ENCODE measurements around the gene RIMS1. TPM values are rescaled to one million over a fixed set of nuclear protein-coding genes. Genes with fewer than 3 reads are reported as not detected.

RIMS1 gene
- total and polyA plus RNA-seq, 9 of the 15 experiments (the other 6 are each of a cell fraction or from before 2014, with no cell fraction given), result not detected

DNA sequence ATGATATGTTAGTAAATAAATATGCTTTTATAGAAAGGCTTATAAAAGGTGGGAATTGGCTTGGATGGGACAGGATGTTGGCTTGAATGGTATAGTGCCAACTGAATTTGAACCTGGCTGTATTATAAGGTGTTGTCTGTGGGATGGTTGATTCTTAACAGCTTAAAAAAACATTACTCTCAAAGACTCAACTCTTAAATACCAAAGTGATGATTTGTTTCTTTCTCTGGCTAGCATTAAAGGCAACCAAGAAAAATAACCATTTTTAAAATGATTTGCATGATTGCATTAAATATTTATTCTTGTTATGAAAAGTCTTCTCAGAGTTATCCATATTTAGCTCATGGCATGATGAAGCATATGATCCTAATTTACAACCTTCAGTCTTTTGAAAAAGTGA is 216.2 kb downstream of the RIMS1 start:
- Histone ChIP-seq H3K4me1 (replicated peaks in 1 of 2; ENCODE audit: control insufficient read depth in 2 of 2, insufficient read depth in 2 of 2, low read length in 2 of 2) (no peaks in the 10 kb centered on the region), H3K9me3 (replicated peaks; ENCODE audit: control insufficient read depth, insufficient read depth, low read depth, low read length) (no peaks in the 10 kb centered on the region), H3K9me1 (ENCODE audit: control insufficient read depth, insufficient read depth, low read length) (no peaks in the 10 kb centered on the region), H4K20me1 (replicated peaks; ENCODE audit: control insufficient read depth, insufficient read depth, low read length) (no peaks in the 10 kb centered on the region), H3K4me2 (ENCODE audit: insufficient read depth, low read length) (no peak overlapping the region), H3K9ac (ENCODE audit: insufficient read depth in 1 of 2, low read depth in 2 of 2, low read length in 2 of 2) (no peak overlapping the region), H2AFZ (ENCODE audit: low read depth, low read length) (no peak overlapping the region), H3K27ac (ENCODE audit: extremely low read depth, low read depth, low read length) (no peak overlapping the region), H3K79me2 (ENCODE audit: control insufficient read depth, insufficient read depth, low read length) (no peaks in the 10 kb centered on the region), H3K36me3 (ENCODE audit: control insufficient read depth, insufficient read depth, low read length) (no peaks in the 10 kb centered on the region), H3K27me3 (ENCODE audit: control insufficient read depth in 2 of 2, insufficient read depth in 2 of 2, low read length in 2 of 2) (no peaks in the 10 kb centered on the region), H3K4me3 (no peak overlapping the region)
- ChIA-PET CTCF (ENCODE audit: low intra/inter-chr PET ratio) (no interaction called here), POLR2A (no interaction called here)
- in situ Hi-C loops (cut with MboI) (no loop called here), intact Hi-C loops (cut with micrococcal nuclease) (no loop called here)
- BruUV-seq (replicated peaks), result no TSS peak
- FAIRE-seq (no peak), ATAC-seq (no peak), DNase-seq (ENCODE audit: extremely low read depth in 1 of 4, low spot score in 3 of 4) (no peak)
- TF ChIP-seq ZNF696 (CRISPR knock-in tag; conservative IDR thresholded peaks at IDR 0.05) (no peak), CBX1 (IDR thresholded peaks at IDR 0.05; ENCODE audit: low read depth) (no peak), ZNF239 (CRISPR knock-in tag; IDR thresholded peaks at IDR 0.05) (no peak), XRCC4 (IDR thresholded peaks at IDR 0.05; ENCODE audit: extremely low read depth, insufficient read depth, insufficient read length) (no peak), MTA1 (IDR thresholded peaks at IDR 0.05; ENCODE audit: borderline replicate concordance) (no peak), ZNF707 (CRISPR knock-in tag; conservative IDR thresholded peaks at IDR 0.05) (no peak), GABPA (tag; conservative IDR thresholded peaks at IDR 0.05; ENCODE audit: low read depth) (no peak), KLF6 (CRISPR knock-in tag; IDR thresholded peaks at IDR 0.05; ENCODE audit: borderline replicate concordance) (no peak), EGR1 (conservative IDR thresholded peaks at IDR 0.05) (no peak), HOXB6 (CRISPR knock-in tag; IDR thresholded peaks at IDR 0.05; ENCODE audit: borderline replicate concordance) (no peak), ZNF431 (CRISPR knock-in tag; IDR thresholded peaks at IDR 0.05) (no peak), HNRNPH1 (optimal IDR thresholded peaks at IDR 0.05; ENCODE audit: low read depth, low read length) (no peak), GTF2E2 (tag; IDR thresholded peaks at IDR 0.05) (no peak), ZNF274 (IDR thresholded peaks at IDR 0.05; ENCODE audit: borderline replicate concordance, low read depth, low read length) (no peak)
- TF ChIP-seq, protein P1, sequence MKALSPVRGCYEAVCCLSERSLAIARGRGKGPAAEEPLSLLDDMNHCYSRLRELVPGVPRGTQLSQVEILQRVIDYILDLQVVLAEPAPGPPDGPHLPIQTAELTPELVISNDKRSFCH (CRISPR knock-in tag; IDR thresholded peaks at IDR 0.05), result no peak
- TF ChIP-seq, protein P1 (tag; IDR thresholded peaks at IDR 0.05), result no peak
- TF ChIP-seq, protein P2, sequence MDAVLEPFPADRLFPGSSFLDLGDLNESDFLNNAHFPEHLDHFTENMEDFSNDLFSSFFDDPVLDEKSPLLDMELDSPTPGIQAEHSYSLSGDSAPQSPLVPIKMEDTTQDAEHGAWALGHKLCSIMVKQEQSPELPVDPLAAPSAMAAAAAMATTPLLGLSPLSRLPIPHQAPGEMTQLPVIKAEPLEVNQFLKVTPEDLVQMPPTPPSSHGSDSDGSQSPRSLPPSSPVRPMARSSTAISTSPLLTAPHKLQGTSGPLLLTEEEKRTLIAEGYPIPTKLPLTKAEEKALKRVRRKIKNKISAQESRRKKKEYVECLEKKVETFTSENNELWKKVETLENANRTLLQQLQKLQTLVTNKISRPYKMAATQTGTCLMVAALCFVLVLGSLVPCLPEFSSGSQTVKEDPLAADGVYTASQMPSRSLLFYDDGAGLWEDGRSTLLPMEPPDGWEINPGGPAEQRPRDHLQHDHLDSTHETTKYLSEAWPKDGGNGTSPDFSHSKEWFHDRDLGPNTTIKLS (IDR thresholded peaks at IDR 0.05; ENCODE audit: borderline replicate concordance, low read depth), result no peak
